ENCODE measurements around the gene SLC2A11.

DNA sequence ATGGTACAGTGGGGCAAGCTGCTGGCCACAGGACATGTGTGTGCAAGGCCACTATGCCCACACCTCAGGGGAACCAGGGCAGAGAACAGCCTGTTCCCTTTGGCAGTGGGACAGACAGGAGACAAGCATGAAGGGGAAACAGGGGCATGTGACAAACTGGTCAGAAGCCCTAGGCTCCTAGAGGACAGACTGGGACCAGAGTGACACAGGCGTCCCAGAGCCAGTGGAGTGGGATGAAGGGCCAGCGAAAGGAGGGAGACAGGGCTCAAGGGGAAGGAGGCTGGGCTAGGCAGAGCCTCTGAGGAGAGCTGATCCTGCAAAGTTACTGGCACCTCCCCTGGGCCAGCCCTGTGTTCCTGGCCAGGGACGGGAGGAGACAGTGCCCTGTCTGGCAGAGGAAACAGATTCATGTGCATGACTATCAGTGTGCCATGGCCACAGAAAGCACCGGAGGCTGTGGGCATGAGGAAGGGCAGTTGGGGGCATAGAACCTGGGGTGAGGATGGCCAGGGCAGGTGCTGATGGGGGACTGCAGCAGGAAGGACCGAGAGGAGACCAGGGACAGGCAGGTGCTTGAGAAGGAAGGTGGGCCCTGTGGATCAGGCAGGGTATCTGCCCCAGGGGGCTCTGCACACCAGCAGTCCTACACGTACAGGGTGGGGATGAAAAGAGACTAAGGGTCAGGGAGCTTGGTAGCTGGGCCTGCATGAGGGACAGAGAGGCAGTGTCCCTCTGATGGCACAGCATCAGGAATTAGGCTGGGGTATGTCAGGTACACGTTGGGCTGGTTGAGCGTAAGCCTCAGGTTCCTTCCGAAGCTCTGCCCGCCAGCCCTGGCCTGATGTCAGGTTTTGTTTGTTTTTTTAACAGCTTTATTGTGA is 28.6 kb upstream of the SLC2A11 start:
- TF ChIP-seq, protein P1, sequence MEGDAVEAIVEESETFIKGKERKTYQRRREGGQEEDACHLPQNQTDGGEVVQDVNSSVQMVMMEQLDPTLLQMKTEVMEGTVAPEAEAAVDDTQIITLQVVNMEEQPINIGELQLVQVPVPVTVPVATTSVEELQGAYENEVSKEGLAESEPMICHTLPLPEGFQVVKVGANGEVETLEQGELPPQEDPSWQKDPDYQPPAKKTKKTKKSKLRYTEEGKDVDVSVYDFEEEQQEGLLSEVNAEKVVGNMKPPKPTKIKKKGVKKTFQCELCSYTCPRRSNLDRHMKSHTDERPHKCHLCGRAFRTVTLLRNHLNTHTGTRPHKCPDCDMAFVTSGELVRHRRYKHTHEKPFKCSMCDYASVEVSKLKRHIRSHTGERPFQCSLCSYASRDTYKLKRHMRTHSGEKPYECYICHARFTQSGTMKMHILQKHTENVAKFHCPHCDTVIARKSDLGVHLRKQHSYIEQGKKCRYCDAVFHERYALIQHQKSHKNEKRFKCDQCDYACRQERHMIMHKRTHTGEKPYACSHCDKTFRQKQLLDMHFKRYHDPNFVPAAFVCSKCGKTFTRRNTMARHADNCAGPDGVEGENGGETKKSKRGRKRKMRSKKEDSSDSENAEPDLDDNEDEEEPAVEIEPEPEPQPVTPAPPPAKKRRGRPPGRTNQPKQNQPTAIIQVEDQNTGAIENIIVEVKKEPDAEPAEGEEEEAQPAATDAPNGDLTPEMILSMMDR (IDR thresholded peaks at IDR 0.05), result no peak
- TF ChIP-seq POLR2A (IDR thresholded peaks at IDR 0.05), result no peak
